GM21723 (cell line): ENCODE data around the gene NDOR1.
"Not testable (repeated sequence)": the region's sequence is repeated elsewhere in the genome, so short reads cannot be mapped to it uniquely, and the experiment has no call there.

Experiments
- ATAC-seq: cut with Tn5 transposase; IDR thresholded peaks from one replicate; pipeline ENCODE4 v1.9.1; 2021; ENCODE audit warnings: mild to moderate bottlenecking, moderate library complexity; ENCODE audit not compliant: unreplicated experiment

Gene NDOR1

DNA sequence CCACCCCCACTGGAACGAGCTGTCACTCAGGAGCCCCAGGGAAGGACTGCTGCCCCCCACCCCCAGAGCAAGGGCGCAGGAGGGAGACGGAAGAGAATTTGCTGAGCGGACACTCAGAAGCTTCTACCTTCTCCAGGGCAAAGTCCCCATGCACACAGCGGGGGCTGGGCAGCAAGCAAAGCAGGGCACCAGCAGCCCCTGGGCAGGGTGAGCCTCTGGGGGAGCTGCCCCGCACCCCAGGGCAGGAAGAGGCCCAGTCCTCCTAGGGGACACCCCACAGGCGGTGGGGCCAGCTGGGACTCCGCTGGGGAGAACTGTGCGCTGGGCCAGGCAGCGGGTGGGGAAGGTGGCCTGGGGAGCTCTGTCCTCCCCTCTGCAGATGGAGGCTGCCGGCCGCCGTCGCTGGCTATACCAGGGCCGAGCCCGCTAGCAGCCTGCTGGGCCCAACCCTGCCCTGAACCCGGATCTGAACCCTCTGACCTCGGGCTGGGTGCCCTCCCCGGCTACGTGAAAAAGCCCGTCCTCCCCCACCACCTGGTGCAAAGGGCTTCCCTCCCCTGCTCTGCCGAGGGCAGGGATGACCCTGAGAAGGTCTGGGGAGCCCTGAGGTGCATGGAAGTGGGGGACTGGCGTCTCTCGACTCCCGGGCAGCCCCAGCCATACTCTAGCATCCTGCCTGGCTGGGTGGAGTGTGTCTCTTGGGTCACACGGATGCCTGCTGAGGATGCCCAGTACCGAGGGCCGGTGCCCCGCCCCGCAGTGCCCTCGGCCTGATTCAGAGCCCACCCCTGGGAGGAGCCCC, 24.6 kb downstream of the NDOR1 start:
- ATAC-seq, result no peak

- no peak for ATAC-seq
These were observed 25.3 kb downstream of the NDOR1 start, which contains the start of gene SLC34A3 for GRCh38 chr9:137230705-137231371. TSS of gene SLC34A3 (plus strand) at chr9:137230901. CDS start at chr9:137231703, 802 bp downstream.

DNA sequence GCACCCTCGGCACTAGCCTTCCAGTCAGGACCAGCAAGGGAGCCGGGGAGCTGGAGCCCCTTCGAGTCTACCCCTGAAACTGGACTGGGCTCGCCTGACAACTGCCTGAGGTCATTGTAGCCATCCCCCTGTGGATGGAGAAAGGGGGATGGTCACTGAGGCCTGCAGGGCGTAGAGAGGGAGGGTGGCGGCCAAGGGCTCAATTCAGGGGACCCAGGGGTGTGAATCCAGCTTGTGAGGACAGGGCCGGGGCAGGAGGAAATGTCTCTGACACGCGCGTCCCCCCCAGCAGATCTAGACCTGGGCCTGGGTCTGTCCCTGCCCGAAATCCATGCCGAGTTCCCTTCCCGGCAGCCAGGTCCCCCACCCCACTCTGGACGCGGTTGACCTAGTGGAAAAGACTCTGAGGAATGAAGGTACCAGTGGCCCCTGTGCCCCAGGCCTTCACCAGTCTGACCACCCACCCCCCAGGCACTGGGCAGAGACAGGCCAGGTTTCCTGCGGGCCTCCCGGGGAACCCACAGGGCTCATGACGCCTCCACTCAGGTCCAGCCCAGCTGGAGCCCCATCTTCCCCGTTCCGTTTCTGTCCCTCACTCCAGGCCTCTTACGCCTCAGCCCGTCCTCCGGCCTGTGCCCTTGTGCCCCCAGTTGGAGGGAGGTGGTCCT, 26.0 kb downstream of the NDOR1 start:
- ATAC-seq, result no peak

- no peak for ATAC-seq
These were observed 26.6 kb downstream of the NDOR1 start for GRCh38 chr9:137232101-137232500.

- no peak for ATAC-seq
These were observed 27.0 kb downstream of the NDOR1 start for GRCh38 chr9:137232510-137232909.

GRCh38 chr9:137233143-137233980, 27.9 kb downstream of the NDOR1 start:
- ATAC-seq, result no peak

GRCh38 chr9:137234055-137234697, 28.7 kb downstream of the NDOR1 start:
- ATAC-seq, result no peak

GRCh38 chr9:137234758-137235423, 29.4 kb downstream of the NDOR1 start:
- ATAC-seq, result no peak

GRCh38 chr9:137235424-137236237, 30.1 kb downstream of the NDOR1 start:
- ATAC-seq, result no peak

DNA sequence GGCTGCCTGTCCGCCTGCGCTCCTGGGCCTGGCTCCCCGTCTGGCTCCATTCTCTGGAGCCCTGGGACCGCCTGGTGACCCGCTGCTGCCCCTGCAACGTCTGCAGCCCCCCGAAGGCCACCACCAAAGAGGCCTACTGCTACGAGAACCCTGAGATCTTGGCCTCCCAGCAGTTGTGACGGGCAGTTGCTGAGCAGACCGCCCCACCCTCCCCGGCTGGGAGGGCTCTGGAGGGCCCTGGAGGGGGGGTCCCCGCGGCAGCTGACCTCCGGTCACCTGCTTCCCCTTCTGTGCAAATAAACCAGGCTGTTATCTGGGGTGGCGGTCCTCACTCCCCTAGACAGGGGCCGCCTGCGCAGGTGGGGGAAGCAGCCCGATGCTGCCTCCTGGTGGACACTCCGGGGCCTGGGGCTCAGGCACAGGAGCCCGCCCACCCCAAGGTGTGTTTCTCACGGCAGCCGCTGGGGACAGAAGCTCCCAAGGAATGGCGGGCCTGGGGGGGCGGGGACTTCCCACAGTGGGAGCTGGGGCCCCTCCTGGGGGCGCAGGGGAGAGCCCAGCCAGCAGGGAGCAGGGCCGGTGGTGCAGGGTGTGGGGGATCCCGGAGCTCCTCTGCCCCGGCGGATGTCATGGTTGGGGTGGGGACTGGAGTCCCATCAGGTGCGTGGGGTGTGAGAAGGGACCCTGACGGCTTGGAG, 30.9 kb downstream of the NDOR1 start:
- ATAC-seq, result no peak

- no peak for ATAC-seq
These were observed 31.5 kb downstream of the NDOR1 start for GRCh38 chr9:137236936-137237421.

- no peak for ATAC-seq
These were observed 32.5 kb downstream of the NDOR1 start for GRCh38 chr9:137237759-137238726.

GRCh38 chr9:137239541-137240200, 34.2 kb downstream of the NDOR1 start:
- ATAC-seq, result not testable (repeated sequence)

DNA sequence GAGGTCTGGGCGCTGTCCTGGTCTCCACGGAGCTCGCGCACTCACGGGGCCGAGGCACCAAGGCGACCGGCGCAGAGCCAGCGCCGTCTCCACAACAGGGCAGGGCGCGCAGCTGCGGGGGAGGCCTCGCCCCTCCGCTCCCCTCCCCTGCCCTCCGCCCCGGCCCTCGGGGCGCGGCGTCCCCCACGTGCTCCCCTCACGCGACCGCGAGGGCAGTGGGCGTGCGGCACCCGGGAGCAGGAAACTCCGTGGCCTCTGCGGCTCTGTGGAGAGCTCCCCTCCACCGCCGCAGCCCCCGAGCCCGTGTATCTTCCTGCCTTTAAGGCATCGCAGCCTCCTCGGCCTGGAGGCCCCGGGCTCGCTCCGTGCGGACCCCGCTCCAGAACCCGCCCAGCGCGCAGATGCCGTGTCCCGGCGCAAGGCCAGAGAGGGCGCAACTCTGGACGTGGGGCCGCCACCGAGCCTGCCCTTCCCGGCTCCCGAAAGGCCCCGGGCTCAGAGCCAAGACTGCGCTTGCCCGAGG, 34.9 kb downstream of the NDOR1 start:
- peak; percentile 22 for ATAC-seq

GRCh38 chr9:137240841-137241489, 35.5 kb downstream of the NDOR1 start, which contains the start of gene TUBB4B:
TSS of gene TUBB4B (plus strand) at chr9:137241287. CDS start at chr9:137241361, 74 bp downstream.
- peak; percentile 71 for ATAC-seq
